A673 (cell line): Measurements from ENCODE around the gene HMOX2. TPM values are rescaled to one million over a fixed set of nuclear protein-coding genes. Genes with fewer than 3 reads are reported as not detected.

Experiments
- BruUV-seq: library from RNA; stranded (reverse); fragments of 400-500 nt; replicated peaks from 2 replicates; lab custom pipeline; 2021; lab: Mats Ljungman, UMichigan
- CTCF ChIA-PET: fragments of 300-600 bp; sonication (Branson Sonifier 250); formaldehyde crosslinking; loops from one replicate; lab custom pipeline; 2022; ENCODE audit warnings: antibody characterized with exemption; lab: Charles Lee
- POLR2A ChIA-PET: fragments of 300-600 bp; sonication (Branson Sonifier 250); formaldehyde crosslinking; loops from one replicate; lab custom pipeline; 2022; ENCODE audit warnings: antibody characterized with exemption; ENCODE audit not compliant: low non-redundant PET; lab: Charles Lee
- DNase-seq: peaks from one replicate; pipeline ENCODE4 v3.0.0-alpha.2; 2015; ENCODE audit warnings: low spot score
- H3K27ac ChIP-seq: fragments of 200-600 bp; sonication (generic); 2 replicates; pipeline ENCODE4 v1.5.1; 2016; ENCODE audit warnings: mixed run types, low read depth, mild to moderate bottlenecking, mixed read lengths, antibody characterized with exemption, low read length; ENCODE audit not compliant: poor library complexity, severe bottlenecking
- H3K27me3 ChIP-seq: fragments of 200-600 bp; sonication (generic); replicated peaks from 2 replicates; pipeline ENCODE4 v1.6.1; 2017; ENCODE audit warnings: mixed run types, low read depth, mild to moderate bottlenecking, mixed read lengths, antibody characterized with exemption, low read length; ENCODE audit not compliant: insufficient read depth, poor library complexity
- H3K36me3 ChIP-seq: fragments of 200-600 bp; sonication (generic); 2 replicates; pipeline ENCODE4 v1.6.1; 2016; ENCODE audit warnings: mixed run types, mild to moderate bottlenecking, mixed read lengths, antibody characterized with exemption, low read length; ENCODE audit not compliant: insufficient read depth, poor library complexity, severe bottlenecking
- H3K4me1 ChIP-seq: fragments of 200-600 bp; sonication (generic); 2 replicates; pipeline ENCODE4 v1.6.1; 2017; ENCODE audit warnings: mixed run types, mild to moderate bottlenecking, mixed read lengths, antibody characterized with exemption, low read length; ENCODE audit not compliant: insufficient read depth, poor library complexity, severe bottlenecking
- H3K4me3 ChIP-seq: fragments of 200-600 bp; sonication (generic); 2 replicates; pipeline ENCODE4 v1.5.1; 2016; ENCODE audit warnings: low read depth, mixed run types, mild to moderate bottlenecking, mixed read lengths, low read length; ENCODE audit not compliant: poor library complexity, severe bottlenecking
- H3K9me3 ChIP-seq: fragments of 200-600 bp; sonication (generic); 2 replicates; pipeline ENCODE4 v1.6.1; 2016; ENCODE audit warnings: mixed run types, low read depth, mild to moderate bottlenecking, mixed read lengths, antibody characterized with exemption, low read length; ENCODE audit not compliant: poor library complexity, severe bottlenecking
- EZH2 ChIP-seq: fragments of 200-600 bp; sonication (generic); IDR thresholded peaks from 2 replicates; pipeline ENCODE4 v1.6.1; 2017; ENCODE audit warnings: borderline replicate concordance, low read depth, mild to moderate bottlenecking, mixed read lengths, antibody characterized with exemption, low read length; ENCODE audit not compliant: poor library complexity, severe bottlenecking
- intact Hi-C: fragments of 100-400 bp; cut with micrococcal nuclease; formaldehyde crosslinking; loops from one replicate; pipeline ENCODE4 v1.10.0; 2022; ENCODE audit not compliant: unreplicated experiment
- total RNA-seq: library from RNA; stranded (reverse); gene quantifications from 2 replicates; pipeline ENCODE4 v1.2.3, GENCODE V29; 2021
- TF ChIP-seq, protein P1 (sequence below): fragments of 300-800, 200-600 bp; sonication (generic); conservative IDR thresholded peaks from 2 replicates; pipeline ENCODE4 v1.5.1; 2017; ENCODE audit warnings: low read depth, mild to moderate bottlenecking, antibody characterized with exemption, low read length, moderate library complexity, mixed read lengths

HMOX2 gene
- total RNA-seq, 1 experiment from 2014 or later, result 63.0 TPM

DNA sequence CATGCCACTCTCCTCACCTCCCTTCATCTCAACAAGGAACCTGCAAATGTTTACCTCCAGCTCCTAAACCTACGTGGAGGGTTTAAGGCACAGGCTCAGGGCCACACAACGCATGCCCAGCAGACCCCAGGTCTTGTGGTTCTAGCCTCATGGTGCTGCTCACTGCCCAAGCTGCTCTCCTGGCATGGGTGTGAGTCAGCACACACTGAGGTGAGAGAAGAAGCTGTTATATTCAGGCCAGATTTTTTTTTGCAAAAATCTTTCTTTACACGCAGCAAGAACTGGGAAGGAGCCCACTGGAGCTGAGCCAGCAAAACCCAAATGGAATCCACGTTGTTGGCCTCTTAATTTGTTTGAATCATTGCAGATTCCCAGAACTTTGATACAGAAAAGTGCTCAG lies 74.4 kb downstream of the HMOX2 start:
- no peak for DNase-seq
- Histone ChIP-seq H3K36me3 (no peaks in the 10 kb centered on the region), H3K27me3 (peaks cover 6% of the 10 kb centered on the region), H3K4me1 (no peaks in the 10 kb centered on the region), H3K4me3 (no peak overlapping the region), H3K9me3 (no peaks in the 10 kb centered on the region), H3K27ac (no peak overlapping the region)
- no TSS peak for BruUV-seq
- POLR2A ChIA-PET, result interaction anchor here (0.6 kb wide), 1 partner anchor 421 kb away, joined by 4 read pairs; no protein-coding TSS in a partner anchor
- intact Hi-C loops, result no loop called here
- CTCF ChIA-PET, result interaction anchor here (0.6 kb wide), 1 partner anchor 30 kb away, joined by 4 read pairs; no protein-coding TSS in a partner anchor
- no peak for TF ChIP-seq EZH2
- TF ChIP-seq, protein P1, sequence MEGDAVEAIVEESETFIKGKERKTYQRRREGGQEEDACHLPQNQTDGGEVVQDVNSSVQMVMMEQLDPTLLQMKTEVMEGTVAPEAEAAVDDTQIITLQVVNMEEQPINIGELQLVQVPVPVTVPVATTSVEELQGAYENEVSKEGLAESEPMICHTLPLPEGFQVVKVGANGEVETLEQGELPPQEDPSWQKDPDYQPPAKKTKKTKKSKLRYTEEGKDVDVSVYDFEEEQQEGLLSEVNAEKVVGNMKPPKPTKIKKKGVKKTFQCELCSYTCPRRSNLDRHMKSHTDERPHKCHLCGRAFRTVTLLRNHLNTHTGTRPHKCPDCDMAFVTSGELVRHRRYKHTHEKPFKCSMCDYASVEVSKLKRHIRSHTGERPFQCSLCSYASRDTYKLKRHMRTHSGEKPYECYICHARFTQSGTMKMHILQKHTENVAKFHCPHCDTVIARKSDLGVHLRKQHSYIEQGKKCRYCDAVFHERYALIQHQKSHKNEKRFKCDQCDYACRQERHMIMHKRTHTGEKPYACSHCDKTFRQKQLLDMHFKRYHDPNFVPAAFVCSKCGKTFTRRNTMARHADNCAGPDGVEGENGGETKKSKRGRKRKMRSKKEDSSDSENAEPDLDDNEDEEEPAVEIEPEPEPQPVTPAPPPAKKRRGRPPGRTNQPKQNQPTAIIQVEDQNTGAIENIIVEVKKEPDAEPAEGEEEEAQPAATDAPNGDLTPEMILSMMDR, result no peak

- Histone ChIP-seq H3K4me1 (no peaks in the 10 kb centered on the region), H3K4me3 (no peak overlapping the region), H3K27me3 (peaks cover 6% of the 10 kb centered on the region), H3K27ac (no peak overlapping the region), H3K9me3 (no peaks in the 10 kb centered on the region), H3K36me3 (no peaks in the 10 kb centered on the region)
- DNase-seq, result no peak
- POLR2A ChIA-PET, result no interaction called here
- no TSS peak for BruUV-seq
- no peak for TF ChIP-seq EZH2
- TF ChIP-seq, protein P1, result no peak
- CTCF ChIA-PET, result no interaction called here
- intact Hi-C loops, result no loop called here
Measured at GRCh38 chr16:4552541-4552940, 76.3 kb downstream of the HMOX2 start.

GRCh38 chr16:4556112-4556511 lies 79.9 kb downstream of the HMOX2 start, which contains the start of gene C16orf96:
C16orf96 (plus strand) TSS chr16:4556340; CDS start chr16:4556490, 150 bp downstream.
- no peak for TF ChIP-seq EZH2
- TF ChIP-seq, protein P1, result no peak
- peaks cover 6% of the 10 kb centered on the region for H3K27me3 ChIP-seq
- intact Hi-C loops, result no loop called here
- H3K27ac ChIP-seq, result no peak within 1 kb of the TSS
- H3K4me1 ChIP-seq, result no peaks in the 10 kb centered on the region
- DNase-seq, result no peak
- CTCF ChIA-PET, result interaction anchor here (0.6 to 0.7 kb wide), 2 partner anchors 132 to 215 kb away, joined by 3 to 8 read pairs; no protein-coding TSS in a partner anchor
- H3K9me3 ChIP-seq, result no peaks in the 10 kb centered on the region
- H3K4me3 ChIP-seq, result no peak within 1 kb of the TSS
- no TSS peak for BruUV-seq
- POLR2A ChIA-PET, result no interaction called here
- no peaks in the 10 kb centered on the region for H3K36me3 ChIP-seq
